ENCODE results near the gene ASIC3. TPM values are rescaled to one million over a fixed set of nuclear protein-coding genes. Genes with fewer than 3 reads are reported as not detected.

ASIC3 gene
- total RNA-seq, 4 donors from 2014 or later = 1.3 to 2.9 (median 2.1) TPM

DNA sequence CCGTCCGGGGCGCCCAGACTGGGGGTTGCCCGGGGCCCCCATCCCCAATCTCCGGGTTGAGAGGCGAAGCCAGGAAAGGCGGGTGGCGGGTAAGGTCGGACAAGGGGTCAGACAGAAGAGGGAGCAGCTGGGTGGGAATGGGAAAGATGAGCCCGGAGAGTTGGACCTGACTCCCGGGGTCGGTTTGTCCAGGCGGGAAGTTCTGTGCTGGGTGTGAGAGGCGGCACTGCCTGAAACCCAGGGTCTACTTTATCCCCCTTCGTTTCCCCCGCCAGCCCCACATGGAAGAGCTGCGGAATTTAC, 11.7 kb downstream of the ASIC3 start:
- peaks cover 8 to 15% (median 13%) of the 10 kb centered on the region in 4 donors for H3K36me3 ChIP-seq
- 2% methylated on average over 16 of the region's 17 CpGs for WGBS
- no peaks in the 10 kb centered on the region for H3K9me3 ChIP-seq
- intact Hi-C loops (cut with DNase I) = loop anchor here (5.0 kb wide), 2 partner anchors 33 to 52 kb away; partner anchors contain the start of gene ABCB8
- DNase-seq (ENCODE audit: extremely low spot score) = no peak
- peak overlapping the region; percentile 92 to 95 (median 93) for H3K27ac ChIP-seq (replicated peaks in 1 of 4)
- H3K27me3 ChIP-seq = no peaks in the 10 kb centered on the region
- H3K4me1 ChIP-seq = peaks cover 54 to 70% (median 68%) of the 10 kb centered on the region in 4 donors
- TF ChIP-seq EP300 (IDR thresholded peaks at IDR 0.05) = no peak
- TF ChIP-seq, protein P1, sequence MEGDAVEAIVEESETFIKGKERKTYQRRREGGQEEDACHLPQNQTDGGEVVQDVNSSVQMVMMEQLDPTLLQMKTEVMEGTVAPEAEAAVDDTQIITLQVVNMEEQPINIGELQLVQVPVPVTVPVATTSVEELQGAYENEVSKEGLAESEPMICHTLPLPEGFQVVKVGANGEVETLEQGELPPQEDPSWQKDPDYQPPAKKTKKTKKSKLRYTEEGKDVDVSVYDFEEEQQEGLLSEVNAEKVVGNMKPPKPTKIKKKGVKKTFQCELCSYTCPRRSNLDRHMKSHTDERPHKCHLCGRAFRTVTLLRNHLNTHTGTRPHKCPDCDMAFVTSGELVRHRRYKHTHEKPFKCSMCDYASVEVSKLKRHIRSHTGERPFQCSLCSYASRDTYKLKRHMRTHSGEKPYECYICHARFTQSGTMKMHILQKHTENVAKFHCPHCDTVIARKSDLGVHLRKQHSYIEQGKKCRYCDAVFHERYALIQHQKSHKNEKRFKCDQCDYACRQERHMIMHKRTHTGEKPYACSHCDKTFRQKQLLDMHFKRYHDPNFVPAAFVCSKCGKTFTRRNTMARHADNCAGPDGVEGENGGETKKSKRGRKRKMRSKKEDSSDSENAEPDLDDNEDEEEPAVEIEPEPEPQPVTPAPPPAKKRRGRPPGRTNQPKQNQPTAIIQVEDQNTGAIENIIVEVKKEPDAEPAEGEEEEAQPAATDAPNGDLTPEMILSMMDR (IDR thresholded peaks at IDR 0.05) = no peak
- H3K4me3 ChIP-seq = peak overlapping the region; percentile 72 to 94 (median 90)

DNA sequence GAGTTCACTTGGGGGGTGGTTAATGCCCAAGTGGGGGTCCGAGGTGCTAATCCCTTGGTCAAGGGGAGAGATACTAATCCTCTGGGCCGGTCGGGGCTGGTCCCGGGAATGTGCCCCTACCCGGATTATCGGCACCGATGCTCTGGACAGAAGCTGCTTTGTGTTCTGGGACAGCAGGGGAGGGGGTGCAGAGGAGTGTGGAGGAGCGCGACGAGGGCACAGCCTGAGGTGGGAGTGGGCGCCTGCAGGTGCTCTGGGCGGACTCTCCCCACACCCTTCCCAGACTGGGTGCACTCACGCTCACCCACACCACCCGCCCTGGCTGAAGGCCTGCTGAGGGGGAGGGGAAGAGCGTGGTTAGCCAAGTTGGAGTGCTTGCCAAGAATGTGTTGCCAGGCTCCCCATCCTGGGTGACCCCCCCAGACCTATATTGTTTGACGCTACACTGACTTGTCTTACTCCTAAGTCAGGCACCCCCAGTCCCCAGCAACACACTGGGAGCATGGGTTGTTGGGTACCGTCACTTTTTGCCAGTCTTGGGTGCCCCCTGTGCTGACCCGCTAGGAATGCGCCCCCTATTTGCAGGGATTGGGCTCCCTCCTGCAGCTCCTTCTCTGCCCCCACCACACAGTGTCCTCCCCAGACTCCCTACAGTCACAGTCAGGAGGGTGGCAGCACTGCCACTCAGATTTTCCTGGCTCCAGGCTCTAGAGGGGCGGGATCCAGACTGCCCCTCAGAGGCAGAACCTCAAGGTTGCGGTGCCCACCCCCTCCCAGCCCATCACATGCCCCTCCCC, 12.3 kb downstream of the ASIC3 start:
- intact Hi-C loops (cut with DNase I) = loop anchor here (5.0 kb wide), 2 partner anchors 33 to 52 kb away; partner anchors contain the start of gene ABCB8
- no peak for DNase-seq (ENCODE audit: extremely low spot score)

DNA sequence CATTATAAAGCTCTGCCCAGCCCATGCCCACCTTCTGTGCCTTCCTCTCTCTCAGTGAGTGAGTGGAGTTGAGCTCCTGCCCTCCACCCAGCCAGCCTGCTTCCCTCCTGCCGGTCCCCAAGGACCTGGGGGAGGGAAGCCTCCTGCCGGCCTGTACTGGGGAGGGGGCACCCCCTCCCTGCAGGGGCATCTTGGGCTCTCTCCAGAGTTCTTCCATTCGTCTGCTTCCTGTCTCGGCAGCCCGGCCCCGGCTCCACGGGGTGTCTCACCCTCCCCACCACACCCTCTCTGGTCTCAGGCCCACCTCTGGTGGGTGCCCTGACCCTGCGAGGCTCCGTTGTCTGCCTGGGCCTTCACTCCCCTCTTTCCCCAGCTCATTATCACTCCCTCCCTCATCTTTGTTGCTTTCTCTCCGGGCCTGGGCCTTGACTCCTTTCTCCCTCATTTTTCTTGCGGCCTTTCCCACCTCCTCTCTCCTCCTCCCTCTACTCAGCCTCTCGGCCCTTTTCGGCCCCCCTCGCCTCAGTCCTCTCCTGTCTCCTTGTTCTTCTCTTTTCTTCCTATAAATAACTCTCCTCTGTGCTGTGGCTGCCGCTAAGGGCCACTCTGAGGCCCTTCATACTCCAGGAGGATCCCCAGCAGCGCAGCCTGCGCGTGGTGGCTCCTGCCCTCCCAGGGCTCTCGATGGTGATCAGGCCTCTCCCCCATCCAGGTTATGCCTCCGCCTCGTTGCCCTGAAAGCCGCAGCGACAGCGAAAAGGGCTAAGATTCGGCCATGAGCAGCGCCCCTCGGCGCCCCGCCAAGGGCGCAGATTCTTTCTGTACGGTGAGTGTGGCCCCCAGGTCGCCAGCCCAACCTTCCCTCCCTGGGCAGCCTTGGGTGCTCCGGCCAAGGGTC, 13.1 kb downstream of the ASIC3 start:
- Histone ChIP-seq H3K27ac (replicated peaks in 1 of 4) (peak overlapping the region; percentile 92 to 95 (median 93)), H3K4me1 (peaks cover 56 to 68% (median 67%) of the 10 kb centered on the region in 4 donors), H3K27me3 (no peaks in the 10 kb centered on the region), H3K36me3 (peaks cover 21 to 29% (median 27%) of the 10 kb centered on the region in 4 donors), H3K9me3 (no peaks in the 10 kb centered on the region), H3K4me3 (peak overlapping the region; percentile 72 to 94 (median 90))
- intact Hi-C loops (cut with DNase I) = loop anchor here (5.0 kb wide), 2 partner anchors 34 to 51 kb away; partner anchors contain the start of gene ABCB8
- TF ChIP-seq POLR2A (IDR thresholded peaks at IDR 0.05; ENCODE audit: low read depth) (no peak), EP300 (IDR thresholded peaks at IDR 0.05) (no peak), POLR2AphosphoS5 (IDR thresholded peaks at IDR 0.05) (no peak)
- TF ChIP-seq, protein P1 (IDR thresholded peaks at IDR 0.05) = no peak
- 54% methylated on average over 33 of the region's 33 CpGs for WGBS
- no peak for DNase-seq (ENCODE audit: extremely low spot score)

More for the DNA sequence above, 12.3 kb downstream of the ASIC3 start:
- no peaks in the 10 kb centered on the region for H3K27me3 ChIP-seq
- peaks cover 13 to 21% (median 18%) of the 10 kb centered on the region in 4 donors for H3K36me3 ChIP-seq
- H3K9me3 ChIP-seq = no peaks in the 10 kb centered on the region
- H3K4me3 ChIP-seq = peak overlapping the region; percentile 72 to 94 (median 90)
- H3K4me1 ChIP-seq = peaks cover 56 to 70% (median 68%) of the 10 kb centered on the region in 4 donors
- 7% methylated on average over 18 of the region's 21 CpGs for WGBS
- H3K27ac ChIP-seq (replicated peaks in 1 of 4) = peak overlapping the region; percentile 92 to 95 (median 93)
- TF ChIP-seq EP300 (IDR thresholded peaks at IDR 0.05) (no peak), POLR2A (IDR thresholded peaks at IDR 0.05; ENCODE audit: low read depth) (no peak), POLR2AphosphoS5 (IDR thresholded peaks at IDR 0.05) (peak; percentile 34 to 38)
- TF ChIP-seq, protein P1 (IDR thresholded peaks at IDR 0.05) = no peak

DNA sequence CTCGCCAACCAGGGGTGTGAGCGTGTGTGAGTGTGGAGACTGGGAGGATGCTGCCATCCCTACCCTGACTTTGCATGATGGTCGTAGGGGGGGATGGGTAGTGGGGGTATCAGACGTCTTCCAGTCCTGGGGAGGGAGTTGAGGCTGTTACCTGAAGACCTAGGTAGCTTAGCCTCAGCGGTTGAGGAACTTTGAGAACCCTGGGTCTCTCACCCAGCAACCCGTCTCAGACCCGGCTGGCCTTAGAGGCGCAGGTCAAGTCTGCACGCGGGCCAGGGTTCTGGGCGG, 13.7 kb downstream of the ASIC3 start:
- Histone ChIP-seq H3K36me3 (peaks cover 27 to 35% (median 33%) of the 10 kb centered on the region in 4 donors), H3K27ac (replicated peaks in 1 of 4) (peak overlapping the region; percentile 92 to 95 (median 93)), H3K4me1 (peaks cover 50 to 62% (median 61%) of the 10 kb centered on the region in 4 donors), H3K4me3 (peak overlapping the region in 2 of 4 donors; percentile 43 to 52), H3K27me3 (no peaks in the 10 kb centered on the region), H3K9me3 (no peaks in the 10 kb centered on the region)
- intact Hi-C loops (cut with DNase I) = loop anchor here (5.0 kb wide), 2 partner anchors 35 to 50 kb away; partner anchors contain the start of gene ABCB8
- TF ChIP-seq EP300 (IDR thresholded peaks at IDR 0.05) (no peak), POLR2A (IDR thresholded peaks at IDR 0.05; ENCODE audit: low read depth) (no peak), POLR2AphosphoS5 (IDR thresholded peaks at IDR 0.05) (no peak)
- TF ChIP-seq, protein P1 (IDR thresholded peaks at IDR 0.05) = no peak
- 73% methylated on average over 7 of the region's 11 CpGs for WGBS
- no peak for DNase-seq (ENCODE audit: extremely low spot score)

Data from esophagus muscularis mucosa (tissue), 4 donors.